GM10847 (cell line): ENCODE measurements around the gene GSX1.

Experiments
- POLR2A ChIP-seq: IDR thresholded peaks from 2 replicates; pipeline ENCODE4 v1.6.1; 2011; ENCODE audit not compliant: insufficient read length; ENCODE audit errors: extremely low read depth

The GSX1 gene

GRCh38 chr13:27820524-27821482 lies 28.5 kb downstream of the GSX1 start:
- no peak for TF ChIP-seq POLR2A

- no peak for TF ChIP-seq POLR2A
These were observed 29.3 kb downstream of the GSX1 start for GRCh38 chr13:27821566-27821965.

GRCh38 chr13:27822258-27822872 lies 30.1 kb downstream of the GSX1 start:
- TF ChIP-seq POLR2A: no peak

GRCh38 chr13:27822873-27823311 lies 30.6 kb downstream of the GSX1 start:
- TF ChIP-seq POLR2A: no peak

GRCh38 chr13:27824121-27824520 lies 31.8 kb downstream of the GSX1 start:
- no peak for TF ChIP-seq POLR2A

GRCh38 chr13:27825072-27825471 lies 32.8 kb downstream of the GSX1 start:
- TF ChIP-seq POLR2A: no peak

- no peak for TF ChIP-seq POLR2A
These were observed 34.4 kb downstream of the GSX1 start for GRCh38 chr13:27826379-27827353.

- TF ChIP-seq POLR2A: no peak
These were observed 35.4 kb downstream of the GSX1 start for GRCh38 chr13:27827646-27828045.

GRCh38 chr13:27830010-27830409 lies 37.7 kb downstream of the GSX1 start:
- TF ChIP-seq POLR2A: no peak

- TF ChIP-seq POLR2A: no peak
These were observed 40.9 kb downstream of the GSX1 start for GRCh38 chr13:27833206-27833605.

- TF ChIP-seq POLR2A: no peak
These were observed 41.8 kb downstream of the GSX1 start for GRCh38 chr13:27834095-27834494.

GRCh38 chr13:27835799-27836198 lies 43.5 kb downstream of the GSX1 start:
- TF ChIP-seq POLR2A: no peak

- no peak for TF ChIP-seq POLR2A
These were observed 47.7 kb downstream of the GSX1 start for GRCh38 chr13:27839809-27840467.

GRCh38 chr13:27842571-27842970 lies 50.3 kb downstream of the GSX1 start:
- TF ChIP-seq POLR2A: no peak
